Smooth muscle cell of the pulmonary artery (primary cell): ENCODE measurements around the gene GLCCI1. TPM values are rescaled to one million over a fixed set of nuclear protein-coding genes. Genes with fewer than 3 reads are reported as not detected.

ENCODE experiments used
- total RNA-seq: library from RNA; depleted of rRNA; stranded (reverse); fragments of >200 nt; gene quantifications from 2 replicates; pipeline ENCODE4 v1.2.3, GENCODE V29; 2014

GLCCI1 gene
- 7.8 and 14.6 TPM in 2 replicates for total RNA-seq

GRCh38 chr7:7968544-7969305, at the start of gene GLCCI1:
Gene GLCCI1 (plus strand): TSS chr7:7968796. CDS start chr7:7969351, 555 bp downstream.

